Activated naive CD8-positive, alpha-beta T cell treated with anti-CD3 and anti-CD28 coated beads, Interleukin-2, amount 10 ng/mL, durations not matched to agents 7 days and 5 days (primary cell): ENCODE measurements around the gene PBX2. TPM values are rescaled to one million over a fixed set of nuclear protein-coding genes. Genes with fewer than 3 reads are reported as not detected.

ENCODE experiments used
- ATAC-seq: fragments of 150-1000 bp; cut with Tn5 transposase; one replicate; pipeline ENCODE4 v1.10.0; 2021; ENCODE audit warnings: low read depth, moderate library complexity
- POLR2A ChIA-PET: fragments of 350-600 bp; sonication (Branson Sonifier 250); formaldehyde crosslinking; loops from one replicate; lab custom pipeline; 2021; ENCODE audit warnings: antibody characterized with exemption; lab: Charles Lee
- DNase-seq: peaks from one replicate; pipeline ENCODE4 v3.0.0; 2021
- H3K27ac Mint-ChIP-seq: one replicate; pipeline ENCODE4 v1.8.0; 2022; ENCODE audit warnings: mild to moderate bottlenecking, mixed read lengths
- H3K27me3 Mint-ChIP-seq: one replicate; pipeline ENCODE4 v1.8.0; 2022; ENCODE audit warnings: mild to moderate bottlenecking, moderate library complexity, mixed read lengths
- H3K36me3 Mint-ChIP-seq: one replicate; pipeline ENCODE4 v1.8.0; 2021; ENCODE audit warnings: mild to moderate bottlenecking, mixed read lengths
- H3K4me1 Mint-ChIP-seq: one replicate; pipeline ENCODE4 v1.8.0; 2021; ENCODE audit warnings: mixed read lengths
- H3K4me3 Mint-ChIP-seq: one replicate; pipeline ENCODE4 v1.8.0; 2022; ENCODE audit warnings: mild to moderate bottlenecking, moderate library complexity, mixed read lengths
- H3K9me3 Mint-ChIP-seq: one replicate; pipeline ENCODE4 v1.8.0; 2021; ENCODE audit warnings: mixed read lengths
- total RNA-seq, 2 experiments: library from RNA; stranded (reverse); gene quantifications; one replicate each; pipeline ENCODE4 v1.2.3, GENCODE V29; 2021

The PBX2 gene, protein sequence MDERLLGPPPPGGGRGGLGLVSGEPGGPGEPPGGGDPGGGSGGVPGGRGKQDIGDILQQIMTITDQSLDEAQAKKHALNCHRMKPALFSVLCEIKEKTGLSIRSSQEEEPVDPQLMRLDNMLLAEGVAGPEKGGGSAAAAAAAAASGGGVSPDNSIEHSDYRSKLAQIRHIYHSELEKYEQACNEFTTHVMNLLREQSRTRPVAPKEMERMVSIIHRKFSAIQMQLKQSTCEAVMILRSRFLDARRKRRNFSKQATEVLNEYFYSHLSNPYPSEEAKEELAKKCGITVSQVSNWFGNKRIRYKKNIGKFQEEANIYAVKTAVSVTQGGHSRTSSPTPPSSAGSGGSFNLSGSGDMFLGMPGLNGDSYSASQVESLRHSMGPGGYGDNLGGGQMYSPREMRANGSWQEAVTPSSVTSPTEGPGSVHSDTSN
- 100 to 1,000 TPM; 107 to 112 TPM for total RNA-seq

DNA sequence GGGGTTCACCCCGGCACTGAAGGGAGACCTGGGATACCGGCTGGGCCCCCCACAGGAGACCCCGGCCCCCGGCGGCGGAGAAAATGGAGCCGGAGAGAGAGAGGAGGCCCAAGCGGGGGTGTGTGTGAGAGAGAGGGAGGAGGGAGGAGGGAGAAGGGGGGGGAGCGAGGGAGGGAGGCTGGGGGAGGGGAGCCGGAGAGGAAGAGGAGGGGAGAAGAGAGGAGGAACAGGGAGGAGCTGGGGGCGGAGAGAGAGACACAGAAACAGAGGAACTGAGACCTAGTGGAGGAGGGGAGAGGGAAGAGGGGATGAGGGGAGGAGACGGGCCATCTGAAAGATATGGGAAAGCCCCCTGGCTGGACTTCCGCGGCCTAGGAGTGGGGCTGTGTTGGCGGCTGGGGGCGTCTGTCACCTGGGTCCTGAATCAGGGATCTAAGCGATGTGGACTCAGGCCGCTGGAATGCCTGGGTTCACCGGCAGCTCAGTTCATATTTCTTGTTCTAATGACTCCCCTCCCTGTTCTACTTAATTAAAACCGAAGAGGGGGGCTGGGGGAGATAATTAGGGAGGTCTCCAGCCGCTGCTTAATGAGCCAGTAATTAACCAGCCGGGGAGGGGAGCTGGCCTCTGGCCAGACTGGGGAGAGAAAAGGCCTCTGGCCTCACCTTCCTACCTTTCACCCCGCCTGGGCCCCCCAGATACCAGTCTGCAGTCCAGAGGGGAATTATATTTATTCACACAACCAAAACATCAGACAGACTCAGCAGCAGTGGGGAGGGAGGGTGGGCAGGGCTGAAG, at the start of gene PBX2:
PBX2 (minus strand) TSS at position 149 of the 798 bp plus-strand sequence. CDS start 287 bp downstream, outside the sequence.
- Mint-ChIP-seq H3K9me3 (no peaks in the 10 kb centered on the region), H3K4me1 (peaks cover 46% of the 10 kb centered on the region), H3K36me3 (peaks cover 50% of the 10 kb centered on the region), H3K27ac (peak within 1 kb of the TSS; percentile 98), H3K27me3 (no peaks in the 10 kb centered on the region), H3K4me3 (peak within 1 kb of the TSS; percentile 98)
- POLR2A ChIA-PET: interaction anchor here (0.6 to 5.7 kb wide), 12 partner anchors 9 to 1206 kb away, joined by 3 to 61 read pairs (median 4); partner anchors contain the start of genes AGPAT1, ATF6B, FKBPL and RGL2
- ATAC-seq: peak; percentile 62
- peak; percentile 74 for DNase-seq

DNA sequence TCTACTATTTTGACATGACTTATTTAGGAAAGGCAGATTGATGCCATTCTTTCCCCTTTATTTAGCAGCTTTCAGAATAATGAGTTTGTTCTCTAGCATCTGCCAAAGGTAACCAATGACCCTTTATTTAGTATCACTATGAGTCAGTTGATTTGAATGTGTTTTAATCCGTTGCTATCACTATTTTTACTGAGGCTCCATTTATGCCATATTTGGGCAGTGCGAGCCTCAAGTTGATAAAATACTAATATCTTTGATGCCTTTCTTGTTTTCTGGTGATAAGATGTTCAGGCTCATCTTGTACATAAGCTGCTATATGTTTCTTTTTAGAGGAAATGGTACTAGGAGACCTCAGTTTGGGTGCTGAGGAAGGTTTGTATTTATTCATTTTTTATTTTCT, 49.5 kb upstream of the PBX2 start:
- POLR2A ChIA-PET: no interaction called here
- H3K9me3 Mint-ChIP-seq: no peaks in the 10 kb centered on the region
- H3K36me3 Mint-ChIP-seq: no peaks in the 10 kb centered on the region
- ATAC-seq (no peak), DNase-seq (no peak)
- peaks cover 15% of the 10 kb centered on the region for H3K4me1 Mint-ChIP-seq
- no peak overlapping the region for H3K4me3 Mint-ChIP-seq
- H3K27ac Mint-ChIP-seq: no peak overlapping the region
- H3K27me3 Mint-ChIP-seq: peaks cover 2% of the 10 kb centered on the region

DNA sequence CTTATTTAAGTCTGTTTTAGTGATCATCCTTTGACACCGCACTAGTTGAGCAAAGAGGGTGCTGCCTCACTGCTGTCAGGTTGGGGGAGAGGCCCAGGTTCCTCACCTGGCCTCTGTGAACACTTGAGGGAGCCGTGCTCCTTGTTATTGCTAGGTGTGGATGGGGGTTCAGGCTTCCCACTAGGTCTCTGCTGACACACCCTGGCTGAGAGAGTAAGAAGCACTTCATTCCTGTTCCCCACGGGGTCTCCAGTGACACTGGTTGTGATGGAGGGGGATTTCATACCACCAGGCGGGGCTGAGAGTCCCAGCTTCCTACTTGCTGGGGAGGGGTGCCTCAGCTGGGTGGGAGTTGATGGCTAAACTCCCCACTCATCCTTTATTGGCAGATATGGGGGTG, 44.9 kb upstream of the PBX2 start:
- DNase-seq: no peak

DNA sequence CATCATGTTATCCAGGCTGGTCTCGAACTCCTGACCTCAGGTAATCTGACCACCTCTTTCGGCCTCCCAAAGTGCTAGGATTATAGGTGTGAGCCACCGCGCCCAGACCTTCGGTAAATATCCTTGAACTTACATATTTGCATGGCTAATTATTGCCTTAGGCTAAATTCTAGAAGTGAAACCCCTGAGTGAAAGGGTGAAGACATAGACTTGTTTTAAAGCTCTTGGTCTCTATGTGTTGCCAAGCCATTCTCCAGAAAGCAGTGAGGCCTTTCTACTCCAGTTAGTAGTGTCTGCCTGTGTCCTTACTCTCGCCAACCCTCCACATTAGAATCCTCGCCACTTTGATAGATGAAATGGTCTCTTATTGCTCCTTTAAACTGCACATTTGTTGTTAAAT, 36.4 kb upstream of the PBX2 start:
- DNase-seq (no peak), ATAC-seq (no peak)
- Mint-ChIP-seq H3K4me1 (peaks cover 7% of the 10 kb centered on the region), H3K36me3 (no peaks in the 10 kb centered on the region), H3K27me3 (no peaks in the 10 kb centered on the region), H3K9me3 (no peaks in the 10 kb centered on the region), H3K27ac (no peak overlapping the region), H3K4me3 (no peak overlapping the region)
- POLR2A ChIA-PET: no interaction called here

More for the DNA sequence above, 44.9 kb upstream of the PBX2 start:
- no peaks in the 10 kb centered on the region for H3K36me3 Mint-ChIP-seq
- H3K27ac Mint-ChIP-seq: no peak overlapping the region
- H3K9me3 Mint-ChIP-seq: no peaks in the 10 kb centered on the region
- no peak overlapping the region for H3K4me3 Mint-ChIP-seq
- POLR2A ChIA-PET: no interaction called here
- H3K4me1 Mint-ChIP-seq: no peaks in the 10 kb centered on the region
- H3K27me3 Mint-ChIP-seq: no peaks in the 10 kb centered on the region
- ATAC-seq: peak; percentile 42

DNA sequence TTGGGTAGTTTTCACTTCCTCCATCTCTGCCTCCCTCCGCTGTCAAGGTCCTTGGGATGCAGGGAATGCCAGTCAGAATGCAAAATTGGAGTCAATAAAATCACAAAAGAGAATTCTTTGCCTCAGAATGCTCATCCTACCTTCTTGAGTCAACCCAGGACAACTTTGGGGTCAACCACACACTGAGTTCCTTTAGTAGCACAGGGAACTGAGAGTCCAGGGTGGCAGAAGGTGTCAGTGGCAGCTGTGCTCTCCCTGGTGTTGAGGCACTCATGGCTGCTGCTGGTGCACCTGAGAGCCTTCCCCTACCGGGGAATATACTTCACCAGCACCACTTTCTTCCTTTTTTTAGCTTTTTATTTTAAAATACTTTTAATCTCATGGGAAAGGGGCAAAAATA, 34.7 kb upstream of the PBX2 start:
- Mint-ChIP-seq H3K27me3 (no peaks in the 10 kb centered on the region), H3K4me1 (peaks cover 7% of the 10 kb centered on the region), H3K36me3 (no peaks in the 10 kb centered on the region), H3K4me3 (no peak overlapping the region), H3K9me3 (no peaks in the 10 kb centered on the region), H3K27ac (no peak overlapping the region)
- DNase-seq (no peak), ATAC-seq (no peak)
- POLR2A ChIA-PET: no interaction called here

DNA sequence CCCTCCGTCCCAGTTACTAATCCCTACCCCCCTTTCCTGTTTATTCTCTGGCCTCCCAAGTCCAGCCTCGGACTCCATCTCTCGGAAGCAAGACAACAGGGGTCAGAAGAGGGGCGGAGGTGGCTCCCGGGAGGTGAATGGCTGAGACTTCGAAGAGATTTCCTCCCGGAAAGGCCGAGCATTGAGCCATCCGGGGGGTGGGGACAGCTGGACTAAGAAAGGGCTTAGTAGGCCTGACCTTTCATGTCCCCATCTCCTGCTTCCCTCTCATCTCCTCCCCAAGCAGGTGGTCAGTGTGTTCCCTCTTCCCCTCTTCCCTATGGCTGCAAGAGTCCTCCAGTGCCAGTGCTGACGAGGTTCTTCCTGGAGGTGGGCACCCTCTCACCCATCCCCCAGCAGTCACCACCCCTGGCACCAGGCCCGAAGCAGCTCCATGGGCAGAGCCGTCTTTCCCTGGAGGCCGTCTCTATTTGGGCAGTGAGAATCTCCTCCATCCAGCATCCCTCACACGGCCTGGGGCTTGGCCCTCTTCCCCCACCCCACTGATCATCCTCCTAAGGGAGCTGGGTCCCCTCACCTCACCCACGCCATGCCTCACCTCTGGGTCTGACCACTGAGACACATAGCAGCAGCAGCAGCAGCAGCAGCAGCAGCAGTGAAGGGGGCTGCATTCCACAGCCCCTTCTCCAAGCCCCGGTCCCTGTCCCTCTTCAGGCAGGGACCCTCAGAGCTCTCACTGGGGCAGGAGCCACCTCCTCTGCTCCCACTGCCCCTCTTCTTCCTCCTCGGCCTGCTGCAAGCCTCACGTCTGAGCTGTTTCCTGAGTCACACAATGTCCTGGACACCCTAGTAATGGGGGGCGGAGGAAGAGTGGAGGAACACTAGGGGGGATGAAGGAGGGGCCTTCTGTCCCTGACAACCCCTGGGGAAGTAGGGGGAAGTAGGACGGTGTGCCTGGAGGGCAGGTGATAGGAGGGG, 33.5 kb upstream of the PBX2 start, which contains the start of gene NOTCH4:
NOTCH4 (minus strand) TSS at position 810 of the 978 bp plus-strand sequence; CDS start at position 671, 139 bp downstream.
- no peak within 1 kb of the TSS for H3K4me3 Mint-ChIP-seq
- no peak for ATAC-seq
- no peaks in the 10 kb centered on the region for H3K9me3 Mint-ChIP-seq
- no peak for DNase-seq
- no peak within 1 kb of the TSS for H3K27ac Mint-ChIP-seq
- no peaks in the 10 kb centered on the region for H3K27me3 Mint-ChIP-seq
- peaks cover 7% of the 10 kb centered on the region for H3K4me1 Mint-ChIP-seq
- POLR2A ChIA-PET: no interaction called here
- no peaks in the 10 kb centered on the region for H3K36me3 Mint-ChIP-seq

DNA sequence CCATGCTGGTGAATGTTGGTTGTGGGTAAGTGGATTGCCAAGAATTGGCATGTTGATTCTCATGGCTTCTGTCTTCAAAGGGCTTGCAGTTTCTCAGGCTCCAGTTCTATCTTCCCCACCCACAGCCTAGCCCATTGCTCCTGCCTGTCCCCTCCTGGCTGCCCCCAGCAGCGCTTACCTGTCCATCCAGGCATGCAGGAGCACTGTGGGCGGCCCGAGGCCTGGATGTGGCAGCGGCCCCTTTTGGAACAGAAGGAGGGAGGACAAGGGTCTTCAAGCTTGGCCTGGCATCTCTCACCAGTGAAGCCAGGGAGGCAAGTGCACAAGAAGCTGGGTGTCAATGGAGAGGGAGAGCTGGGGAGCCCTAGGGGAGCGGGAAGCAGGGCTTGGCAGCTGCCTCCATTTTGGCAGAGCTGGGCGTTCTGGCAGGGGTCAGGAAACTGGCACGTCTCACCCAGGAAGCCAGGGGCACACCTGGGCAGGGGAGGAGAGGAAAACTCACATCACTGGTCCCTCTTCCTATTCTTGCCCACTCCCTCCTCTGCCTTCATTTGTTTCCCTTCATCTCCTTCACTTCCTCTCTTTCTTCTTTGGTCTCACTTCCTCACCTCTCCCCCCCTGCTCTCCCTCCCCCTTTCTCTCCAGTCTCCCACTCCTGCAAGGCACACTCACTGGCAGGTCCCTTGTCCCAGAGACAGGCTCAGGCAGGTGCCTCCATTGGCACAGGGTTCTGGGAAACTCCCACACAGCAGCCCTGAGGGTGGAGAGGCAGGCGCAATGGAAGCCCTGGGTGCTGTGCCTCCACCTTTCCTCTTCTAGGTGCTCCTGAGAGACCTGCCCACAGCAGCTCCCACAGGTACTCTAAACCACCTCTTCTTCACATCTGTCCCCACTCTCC, 32.6 kb upstream of the PBX2 start:
- Mint-ChIP-seq H3K4me3 (no peak overlapping the region), H3K27me3 (no peaks in the 10 kb centered on the region), H3K27ac (no peak overlapping the region), H3K4me1 (peaks cover 5% of the 10 kb centered on the region), H3K36me3 (no peaks in the 10 kb centered on the region), H3K9me3 (no peaks in the 10 kb centered on the region)
- no peak for DNase-seq
- POLR2A ChIA-PET: no interaction called here
- ATAC-seq: no peak

DNA sequence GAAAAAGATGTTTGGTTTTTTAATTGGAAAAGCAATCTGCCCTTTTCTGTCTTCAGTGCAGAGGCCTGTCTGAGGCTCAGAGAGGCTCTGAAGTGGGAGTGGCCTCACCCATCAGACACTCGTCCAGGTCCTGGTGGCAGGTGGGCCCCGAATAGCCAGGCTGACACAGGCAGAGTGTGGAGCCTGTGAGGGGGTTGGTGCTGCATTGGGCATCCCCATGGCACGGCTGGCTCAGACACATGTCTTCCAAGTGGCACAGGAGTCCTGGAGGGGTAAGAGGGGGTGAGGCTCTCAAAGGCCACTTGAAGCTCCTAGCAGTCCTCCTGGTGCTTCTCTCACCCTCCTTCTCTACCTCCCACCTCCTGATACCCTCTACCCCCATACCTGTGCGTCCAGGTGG, 30.0 kb upstream of the PBX2 start:
- Mint-ChIP-seq H3K9me3 (no peaks in the 10 kb centered on the region), H3K27me3 (no peaks in the 10 kb centered on the region), H3K27ac (no peak overlapping the region), H3K4me1 (peaks cover 9% of the 10 kb centered on the region), H3K36me3 (no peaks in the 10 kb centered on the region), H3K4me3 (no peak overlapping the region)
- POLR2A ChIA-PET: interaction anchor here (0.5 kb wide), 1 partner anchor 498 kb away, joined by 4 read pairs; no protein-coding TSS in a partner anchor
- DNase-seq (no peak), ATAC-seq (no peak)

DNA sequence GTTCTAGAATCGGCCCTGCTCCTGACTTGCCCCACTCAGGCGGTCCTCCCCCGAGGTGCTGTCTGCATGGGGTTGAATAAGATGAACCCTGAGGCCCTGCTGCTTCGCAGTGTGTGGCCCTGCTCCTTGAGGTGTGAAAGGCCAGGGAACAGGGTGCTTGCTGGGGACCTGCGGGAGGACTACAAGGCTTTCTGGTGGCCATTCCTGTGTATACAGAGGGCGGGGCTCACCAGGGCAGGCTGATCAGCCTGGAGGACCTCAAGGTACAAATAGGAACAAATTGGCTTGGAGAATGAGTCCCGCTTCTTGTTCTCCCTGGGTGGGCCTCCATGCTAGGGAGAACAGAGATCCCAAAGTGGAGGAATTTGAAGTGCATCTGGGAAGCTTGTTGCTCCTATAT, 28.2 kb upstream of the PBX2 start:
- Mint-ChIP-seq H3K9me3 (no peaks in the 10 kb centered on the region), H3K4me1 (peaks cover 11% of the 10 kb centered on the region), H3K36me3 (no peaks in the 10 kb centered on the region), H3K27ac (no peak overlapping the region), H3K4me3 (no peak overlapping the region), H3K27me3 (no peaks in the 10 kb centered on the region)
- POLR2A ChIA-PET: no interaction called here
- ATAC-seq (no peak), DNase-seq (no peak)

DNA sequence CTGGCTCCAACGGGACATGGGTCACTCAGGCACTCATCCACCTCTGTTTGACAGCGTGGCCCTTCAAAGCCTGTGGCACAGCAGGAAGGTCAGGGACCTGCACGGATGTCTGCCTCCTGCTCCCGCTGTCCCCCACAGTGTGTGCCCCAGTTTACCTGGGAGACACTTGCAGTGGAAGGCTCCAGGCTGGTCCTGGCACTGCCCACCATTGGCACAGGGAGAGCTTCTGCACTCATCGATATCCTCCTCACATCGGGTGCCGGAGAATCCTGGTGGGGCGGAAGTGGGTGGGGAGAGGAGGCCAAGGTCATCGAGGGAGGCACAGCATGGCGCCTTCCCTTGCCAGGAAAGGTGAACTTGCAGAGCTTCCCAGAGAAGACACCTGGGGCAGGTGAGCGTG, 27.0 kb upstream of the PBX2 start:
- H3K27me3 Mint-ChIP-seq: no peaks in the 10 kb centered on the region
- peaks cover 8% of the 10 kb centered on the region for H3K4me1 Mint-ChIP-seq
- H3K4me3 Mint-ChIP-seq: no peak overlapping the region
- H3K36me3 Mint-ChIP-seq: no peaks in the 10 kb centered on the region
- H3K9me3 Mint-ChIP-seq: no peaks in the 10 kb centered on the region
- POLR2A ChIA-PET: interaction anchor here (0.9 kb wide), 1 partner anchor 11 kb away, joined by 3 read pairs; no protein-coding TSS in a partner anchor
- ATAC-seq (no peak), DNase-seq (no peak)
- H3K27ac Mint-ChIP-seq: no peak overlapping the region

DNA sequence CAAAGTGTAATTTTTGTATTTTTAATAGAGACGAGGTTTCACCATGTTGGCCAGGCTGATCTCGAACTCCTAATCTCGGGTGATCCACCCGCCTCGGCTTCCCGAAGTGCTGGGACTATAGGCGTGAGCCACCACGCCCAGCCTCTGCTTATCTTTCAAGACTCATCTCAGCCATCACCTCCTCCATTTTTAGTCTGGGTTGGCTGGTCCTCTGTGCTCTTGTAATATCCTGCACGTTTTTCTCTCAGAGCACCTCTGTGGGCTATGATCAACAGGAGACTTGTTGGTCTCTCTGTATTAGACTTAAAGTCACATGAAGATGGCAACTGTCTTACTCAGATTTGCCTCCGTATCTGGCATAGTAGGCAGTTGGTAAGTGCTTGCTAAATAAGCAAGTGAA, 26.3 kb upstream of the PBX2 start:
- Mint-ChIP-seq H3K36me3 (no peaks in the 10 kb centered on the region), H3K4me1 (peaks cover 8% of the 10 kb centered on the region), H3K4me3 (no peak overlapping the region), H3K27ac (no peak overlapping the region), H3K27me3 (no peaks in the 10 kb centered on the region), H3K9me3 (no peaks in the 10 kb centered on the region)
- DNase-seq: no peak
- POLR2A ChIA-PET: no interaction called here
- no peak for ATAC-seq

DNA sequence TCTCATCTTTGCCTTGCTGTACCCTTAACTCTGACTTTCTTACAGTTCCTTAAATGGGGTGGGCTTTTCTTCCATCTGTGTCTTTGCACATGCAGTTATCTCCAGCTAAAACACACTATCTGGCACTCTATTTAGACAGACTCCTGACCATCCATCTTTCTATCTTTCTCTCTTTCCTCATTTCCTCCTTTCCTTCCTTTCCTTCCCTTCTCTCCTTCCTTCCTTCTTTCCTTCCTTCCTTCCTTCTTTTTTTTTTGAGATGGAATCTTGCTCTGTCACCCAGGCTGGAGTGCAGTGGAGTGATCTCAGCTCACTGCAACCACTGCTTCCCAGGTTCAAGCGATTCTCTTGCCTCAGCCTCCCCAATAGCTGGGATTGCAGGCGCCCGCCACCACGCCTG, 25.6 kb upstream of the PBX2 start:
- DNase-seq (no peak), ATAC-seq (no peak)
- no peaks in the 10 kb centered on the region for H3K9me3 Mint-ChIP-seq
- no peak overlapping the region for H3K27ac Mint-ChIP-seq
- H3K4me1 Mint-ChIP-seq: peaks cover 8% of the 10 kb centered on the region
- H3K27me3 Mint-ChIP-seq: no peaks in the 10 kb centered on the region
- no peaks in the 10 kb centered on the region for H3K36me3 Mint-ChIP-seq
- H3K4me3 Mint-ChIP-seq: no peak overlapping the region
- POLR2A ChIA-PET: no interaction called here
